GM23338 (cell line): Measurements from ENCODE around the gene CDCA5. TPM values are rescaled to one million over a fixed set of nuclear protein-coding genes. Genes with fewer than 3 reads are reported as not detected.
A peak's percentile ranks its signal among the peaks of the same experiment; 100 is the strongest.

Source experiments
- ATAC-seq: fragments of 200-7000 bp; cut with Tn5 transposase; 3 replicates; pipeline ENCODE4 v1.9.1; 2020
- DNase-seq: peaks from one replicate; pipeline ENCODE4 v3.0.0-alpha.2; 2015; ENCODE audit warnings: low spot score
- H2AFZ ChIP-seq: fragments of 200-600 bp; sonication (generic); 2 replicates; pipeline ENCODE4 v1.8.0; 2016; ENCODE audit warnings: antibody characterized with exemption, mild to moderate bottlenecking, moderate library complexity
- H3F3A ChIP-seq: fragments of 200-600 bp; sonication (generic); replicated peaks from 2 replicates; pipeline ENCODE4 v1.8.0; 2017; ENCODE audit warnings: antibody characterized with exemption, mixed run types, low read depth
- H3K27ac ChIP-seq: fragments of 200-600 bp; sonication (generic); 2 replicates; pipeline ENCODE4 v1.6.1; 2016; ENCODE audit warnings: low read depth
- H3K27me3 ChIP-seq: fragments of 200-600 bp; sonication (generic); 2 replicates; pipeline ENCODE4 v1.8.0; 2016; ENCODE audit warnings: mild to moderate bottlenecking, mixed run types, moderate library complexity; ENCODE audit not compliant: insufficient read depth
- H3K36me3 ChIP-seq: fragments of 200-600 bp; sonication (generic); 2 replicates; pipeline ENCODE4 v1.8.0; 2016; ENCODE audit warnings: mild to moderate bottlenecking; ENCODE audit not compliant: insufficient read depth
- H3K4me1 ChIP-seq: fragments of 200-600 bp; sonication (generic); 2 replicates; pipeline ENCODE4 v1.8.0; 2016; ENCODE audit warnings: mild to moderate bottlenecking, moderate library complexity; ENCODE audit not compliant: insufficient read depth
- H3K4me2 ChIP-seq: fragments of 200-600 bp; sonication (generic); 2 replicates; pipeline ENCODE4 v1.7.1; 2017; ENCODE audit warnings: mixed run types
- H3K4me3 ChIP-seq: fragments of 200-600 bp; sonication (generic); 2 replicates; pipeline ENCODE4 v1.6.1; 2016; ENCODE audit warnings: mixed run types
- H3K79me2 ChIP-seq: fragments of 200-600 bp; sonication (generic); replicated peaks from 2 replicates; pipeline ENCODE4 v1.8.0; 2017; ENCODE audit warnings: mild to moderate bottlenecking; ENCODE audit not compliant: insufficient read depth
- H3K9me2 ChIP-seq: fragments of 200-600 bp; sonication (generic); 2 replicates; pipeline ENCODE4 v1.8.0; 2017; ENCODE audit not compliant: insufficient read depth
- H4K20me1 ChIP-seq: fragments of 200-600 bp; sonication (generic); replicated peaks from 2 replicates; pipeline ENCODE4 v1.8.0; 2017; ENCODE audit warnings: mild to moderate bottlenecking; ENCODE audit not compliant: insufficient read depth
- H3K27ac Mint-ChIP-seq: 2 replicates; pipeline ENCODE4 v1.8.0; 2020; ENCODE audit warnings: inconsistent platforms, mild to moderate bottlenecking, moderate library complexity, mixed read lengths
- H3K27me3 Mint-ChIP-seq: 3 replicates; pipeline ENCODE4 v1.8.0; 2022; ENCODE audit warnings: low read depth, mild to moderate bottlenecking, moderate library complexity, mixed read lengths, inconsistent platforms; ENCODE audit not compliant: insufficient read depth, poor library complexity
- H3K36me3 Mint-ChIP-seq: 3 replicates; pipeline ENCODE4 v1.8.0; 2021; ENCODE audit warnings: low read depth, mild to moderate bottlenecking, inconsistent platforms, moderate library complexity, mixed read lengths
- H3K4me1 Mint-ChIP-seq: 3 replicates; pipeline ENCODE4 v1.8.0; 2020; ENCODE audit warnings: mild to moderate bottlenecking, inconsistent platforms, mixed read lengths
- H3K4me3 Mint-ChIP-seq: 3 replicates; pipeline ENCODE4 v1.8.0; 2021; ENCODE audit warnings: moderate library complexity, mild to moderate bottlenecking, inconsistent platforms, mixed read lengths
- H3K9me3 Mint-ChIP-seq: 3 replicates; pipeline ENCODE4 v1.8.0; 2020; ENCODE audit warnings: moderate library complexity, mild to moderate bottlenecking, inconsistent platforms, mixed read lengths
- CREB1 ChIP-seq: fragments of 250-450 bp; sonication (Bioruptor Pico); IDR thresholded peaks from 2 replicates; pipeline ENCODE4 v1.5.0; 2020; ENCODE audit warnings: low read depth, mild to moderate bottlenecking, moderate library complexity
- CTCF ChIP-seq, 2 experiments: fragments of 200-600 bp in 1 of 2; sonication (generic) in 1 of 2; conservative IDR thresholded peaks; 2 replicates each; pipeline versions ENCODE4 v1.5.1 to v1.6.1; 2016 to 2017; ENCODE audit warnings: antibody characterized with exemption in 2 of 2, low read depth in 2 of 2, mild to moderate bottlenecking in 2 of 2, moderate library complexity in 1 of 2
- ETS1 ChIP-seq: IDR thresholded peaks from 2 replicates; pipeline ENCODE4 v1.6.1; 2016; ENCODE audit warnings: antibody characterized with exemption
- EZH2 ChIP-seq: fragments of 200-600 bp; sonication (generic); IDR thresholded peaks from one replicate; pipeline ENCODE4 v1.8.0; 2017; ENCODE audit warnings: antibody characterized with exemption, mild to moderate bottlenecking, low read depth; ENCODE audit not compliant: unreplicated experiment
- EZH2phosphoT487 ChIP-seq: fragments of 200-600 bp; sonication (generic); IDR thresholded peaks from one replicate; pipeline ENCODE4 v1.8.1; 2018; ENCODE audit warnings: antibody characterized with exemption; ENCODE audit not compliant: unreplicated experiment
- NANOG ChIP-seq: IDR thresholded peaks from 2 replicates; pipeline ENCODE4 v1.6.1; 2016; ENCODE audit warnings: antibody characterized with exemption, borderline replicate concordance
- POLR2AphosphoS5 ChIP-seq: IDR thresholded peaks from 2 replicates; pipeline ENCODE4 v1.6.1; 2016; ENCODE audit warnings: antibody characterized with exemption, low read depth
- STAT1 ChIP-seq: IDR thresholded peaks from one replicate; pipeline ENCODE4 v1.6.1; 2016; ENCODE audit warnings: antibody characterized with exemption; ENCODE audit not compliant: unreplicated experiment
- ZNF114 ChIP-seq: fragments of 250-450 bp; sonication (Bioruptor Pico); IDR thresholded peaks from 2 replicates; pipeline ENCODE4 v1.5.0; 2020; ENCODE audit warnings: mild to moderate bottlenecking, moderate library complexity
- ZNF331 ChIP-seq: fragments of 250-450 bp; sonication (Bioruptor Pico); IDR thresholded peaks from 2 replicates; pipeline ENCODE4 v1.5.0; 2020; ENCODE audit warnings: low read depth, mild to moderate bottlenecking, moderate library complexity
- polyA plus RNA-seq: library from polyadenylated mRNA; unstranded; fragments of >200 nt; fragmentation: Nextera tagmentation; extraction: Ambion mirVana; gene quantifications from 2 replicates; pipeline ENCODE4 v1.2.1, GENCODE V29; 2016
- total RNA-seq: library from RNA; depleted of rRNA; stranded (reverse); fragments of >200 nt; shearing (Covaris generic); gene quantifications from 2 replicates; pipeline ENCODE4 v1.2.3, GENCODE V29; 2014

CDCA5 gene
- total and polyA plus RNA-seq, 2 experiments from 2014 or later: 53.3 to 70.9 TPM

GRCh38 chr11:65124480-65125196, 40.8 kb upstream of the CDCA5 start (continued):
- TF ChIP-seq ETS1 (no peak), CTCF (conservative IDR thresholded peaks at IDR 0.05; ENCODE audit: low read depth in 2 of 2) (no peak), EZH2phosphoT487 (no peak), NANOG (no peak), ZNF331 (CRISPR knock-in tag) (no peak), ZNF114 (no peak), STAT1 (no peak), EZH2 (no peak), CREB1 (no peak)

- Mint-ChIP-seq H3K27me3 (peaks cover 24% of the 10 kb centered on the region), H3K9me3 (no peaks in the 10 kb centered on the region; the same call in 2 of the 3 replicates), H3K27ac (peak within 1 kb of the TSS; percentile 99), H3K4me3 (peak within 1 kb of the TSS; percentile 100), H3K36me3 (peaks cover 78% of the 10 kb centered on the region), H3K4me1 (peaks cover 20% of the 10 kb centered on the region)
- Histone ChIP-seq H3F3A (peaks cover 38% of the 10 kb centered on the region), H3K4me1 (peaks cover 11% of the 10 kb centered on the region), H3K27me3 (no peaks in the 10 kb centered on the region), H3K27ac (peak within 1 kb of the TSS; percentile 90), H2AFZ (peak within 1 kb of the TSS; percentile 84), H3K36me3 (peaks cover 20% of the 10 kb centered on the region), H3K4me3 (peak within 1 kb of the TSS; percentile 94), H3K4me2 (peak within 1 kb of the TSS; percentile 96), H4K20me1 (peaks cover 10% of the 10 kb centered on the region), H3K9me2 (no peaks in the 10 kb centered on the region), H3K79me2 (peaks cover 43% of the 10 kb centered on the region)
- peak; percentile 97 for TF ChIP-seq CREB1
- no peak for TF ChIP-seq CTCF (conservative IDR thresholded peaks at IDR 0.05; ENCODE audit: low read depth in 2 of 2)
- TF ChIP-seq POLR2AphosphoS5: peak; percentile 99
- TF ChIP-seq ETS1: peak; percentile 71
- ATAC-seq (peak; percentile 84), DNase-seq (peak; percentile 99)
These were observed 38.2 kb upstream of the CDCA5 start, which contains the start of the genes FAU and MRPL49 for GRCh38 chr11:65121865-65122696. TSS of gene FAU (minus strand) at chr11:65122134. CDS start at chr11:65121813, 321 bp downstream. TSS of gene MRPL49 (plus strand) at chr11:65122321. CDS start at chr11:65122347, 26 bp downstream.
